Uterus (tissue), 4 donors: ENCODE results near the gene PCDHB14. TPM values are rescaled to one million over a fixed set of nuclear protein-coding genes. Genes with fewer than 3 reads are reported as not detected.
A peak's percentile ranks its signal among the peaks of the same experiment; 100 is the strongest.
"Not testable (repeated sequence)": the region's sequence is repeated elsewhere in the genome, so short reads cannot be mapped to it uniquely, and the experiment has no call there.

Experiments
- DNase-seq, 2 donors: peaks; one replicate each; pipeline ENCODE4 v3.0.0-alpha.2; 2019 to 2020
- H3K27ac ChIP-seq, 2 donors: fragments of 200-600 bp; sonication (generic); 1 replicate in 1 of 2; 2 replicates in 1 of 2; pipeline ENCODE4 v1.5.1; 2016 to 2018
- H3K27me3 ChIP-seq, 2 donors: fragments of 200-600 bp; sonication (generic); one replicate each; pipeline ENCODE4 v1.5.1; 2018 to 2019; ENCODE audit warnings: control low read depth in 1 of 2
- H3K36me3 ChIP-seq, 2 donors: fragments of 200-600 bp; sonication (generic); one replicate each; pipeline ENCODE4 v1.5.1; 2019; ENCODE audit warnings: control low read depth in 1 of 2
- H3K4me1 ChIP-seq, 2 donors: fragments of 200-600 bp; sonication (generic); one replicate each; pipeline ENCODE4 v1.5.1; 2018 to 2019; ENCODE audit warnings: control low read depth in 1 of 2
- H3K4me3 ChIP-seq, 2 donors: fragments of 200-600 bp; sonication (generic); 1 replicate in 1 of 2; 2 replicates in 1 of 2; pipeline ENCODE4 v1.5.1; 2018 to 2019; ENCODE audit warnings: mild to moderate bottlenecking in 1 of 2
- H3K9me3 ChIP-seq, 2 donors: fragments of 200-600 bp; sonication (generic); one replicate each; pipeline ENCODE4 v1.5.1; 2019; ENCODE audit warnings: control low read depth in 1 of 2
- CTCF ChIP-seq, 4 experiments: fragments of 200-600 bp in 2 of 4; fragments of 450-650 bp in 2 of 4; sonication (generic) in 2 of 4; IDR thresholded peaks; one replicate each; pipeline ENCODE4 v1.5.1; 2016 to 2019; ENCODE audit warnings: antibody characterized with exemption in 4 of 4, mild to moderate bottlenecking in 2 of 4, moderate library complexity in 1 of 4
- POLR2A ChIP-seq, 2 donors: fragments of 450-650 bp; IDR thresholded peaks; one replicate each; pipeline ENCODE4 v1.6.1; 2016; ENCODE audit warnings: antibody characterized with exemption in 2 of 2, mild to moderate bottlenecking in 1 of 2, moderate library complexity in 1 of 2
- intact Hi-C: fragments of 100-400 bp; cut with DNase I; formaldehyde crosslinking; loops from one replicate; pipeline ENCODE4 v1.15.1; 2023; ENCODE audit warnings: low total_unique reads
- total RNA-seq, 4 donors: library from RNA; depleted of rRNA in 3 of 4; stranded (reverse); fragments of >200 nt in 3 of 4; gene quantifications; one replicate each; pipeline versions ENCODE4 v1.1.0 to v1.2.4, GENCODE V29; 2014 to 2023
- donor health status: DM: yes; HTN: yes; CAD: no.

PCDHB14 gene
- total RNA-seq, 4 donors from 2014 or later, result 3.6 to 14.7 (median 9.3) TPM

- TF ChIP-seq POLR2A (IDR thresholded peaks at IDR 0.05) (no peak), CTCF (IDR thresholded peaks at IDR 0.05) (peak; percentile 17 to 40 (median 32))
- H3K27me3 ChIP-seq, result peaks cover 0 to 3% of the 10 kb centered on the region in 2 donors
- intact Hi-C loops, result no loop called here
- H3K4me3 ChIP-seq, result peak within 1 kb of the TSS; percentile 1 to 37
- peaks cover 0 to 55% of the 10 kb centered on the region in 2 donors for H3K9me3 ChIP-seq
- H3K36me3 ChIP-seq, result no peaks in the 10 kb centered on the region
- DNase-seq, result peak; percentile 39 to 46
- no peak within 1 kb of the TSS for H3K27ac ChIP-seq
- H3K4me1 ChIP-seq, result no peaks in the 10 kb centered on the region
These were observed 40.9 kb upstream of the PCDHB14 start, which contains the start of gene PCDHB16 for GRCh38 chr5:141182248-141182647. Gene PCDHB16 (plus strand): TSS chr5:141182387. CDS start chr5:141182560, 173 bp downstream.

GRCh38 chr5:141184117-141184855 is 38.9 kb upstream of the PCDHB14 start:
- H3K9me3 ChIP-seq, result peaks cover 0 to 54% of the 10 kb centered on the region in 2 donors
- H3K27me3 ChIP-seq, H3K4me1 ChIP-seq, H3K36me3 ChIP-seq, DNase-seq, intact Hi-C loops, H3K4me3 ChIP-seq, H3K27ac ChIP-seq: not testable (repeated sequence)

- H3K4me3 ChIP-seq, result no peak within 1 kb of the TSS
- TF ChIP-seq POLR2A (IDR thresholded peaks at IDR 0.05) (no peak), CTCF (IDR thresholded peaks at IDR 0.05) (peak in 1 of 4 experiments; percentile 2)
- no peak for DNase-seq
These were observed 36.1 kb upstream of the PCDHB14 start, which contains the start of gene PCDHB9 for GRCh38 chr5:141186897-141187512. Gene PCDHB9 (plus strand): TSS chr5:141187161. CDS start chr5:141187319, 158 bp downstream.

GRCh38 chr5:141188682-141189081 is 34.5 kb upstream of the PCDHB14 start:
- intact Hi-C loops, H3K27ac ChIP-seq, H3K36me3 ChIP-seq, H3K4me3 ChIP-seq, H3K27me3 ChIP-seq, DNase-seq, H3K4me1 ChIP-seq: not testable (repeated sequence)
- peaks cover 3 to 71% of the 10 kb centered on the region in 2 donors for H3K9me3 ChIP-seq

More at GRCh38 chr5:141186897-141187512, 36.1 kb upstream of the PCDHB14 start, which contains the start of gene PCDHB9:
- H3K27me3 ChIP-seq, result no peaks in the 10 kb centered on the region
- H3K36me3 ChIP-seq, result no peaks in the 10 kb centered on the region
- H3K4me1 ChIP-seq, result no peaks in the 10 kb centered on the region
- H3K27ac ChIP-seq, result no peak within 1 kb of the TSS
- peaks cover 3 to 73% of the 10 kb centered on the region in 2 donors for H3K9me3 ChIP-seq
- intact Hi-C loops, result no loop called here

GRCh38 chr5:141189131-141189530 is 34.0 kb upstream of the PCDHB14 start:
- DNase-seq, H3K27me3 ChIP-seq, H3K4me3 ChIP-seq, H3K4me1 ChIP-seq, H3K27ac ChIP-seq, intact Hi-C loops, H3K36me3 ChIP-seq: not testable (repeated sequence)
- peaks cover 3 to 70% of the 10 kb centered on the region in 2 donors for H3K9me3 ChIP-seq

- Histone ChIP-seq H3K36me3 (no peaks in the 10 kb centered on the region), H3K27me3 (no peaks in the 10 kb centered on the region), H3K9me3 (peaks cover 3 to 56% of the 10 kb centered on the region in 2 donors), H3K27ac (no peak within 1 kb of the TSS), H3K4me3 (no peak within 1 kb of the TSS), H3K4me1 (no peaks in the 10 kb centered on the region)
- intact Hi-C loops, result no loop called here
- TF ChIP-seq CTCF (IDR thresholded peaks at IDR 0.05), result peak in 1 of 4 experiments; percentile 6
- TF ChIP-seq POLR2A (IDR thresholded peaks at IDR 0.05), result no peak
- DNase-seq, result no peak
These were observed 30.9 kb upstream of the PCDHB14 start, which contains the start of gene PCDHB10 for GRCh38 chr5:141192110-141192725. Gene PCDHB10 (plus strand): TSS chr5:141192353. CDS start chr5:141192553, 200 bp downstream.

GRCh38 chr5:141194332-141194731 is 28.8 kb upstream of the PCDHB14 start:
- H3K27ac ChIP-seq, H3K4me3 ChIP-seq, H3K27me3 ChIP-seq, H3K4me1 ChIP-seq, DNase-seq, intact Hi-C loops, H3K36me3 ChIP-seq: not testable (repeated sequence)
- H3K9me3 ChIP-seq, result peaks cover 3 to 60% of the 10 kb centered on the region in 2 donors
